ENCODE results near the gene BEST1.

DNA sequence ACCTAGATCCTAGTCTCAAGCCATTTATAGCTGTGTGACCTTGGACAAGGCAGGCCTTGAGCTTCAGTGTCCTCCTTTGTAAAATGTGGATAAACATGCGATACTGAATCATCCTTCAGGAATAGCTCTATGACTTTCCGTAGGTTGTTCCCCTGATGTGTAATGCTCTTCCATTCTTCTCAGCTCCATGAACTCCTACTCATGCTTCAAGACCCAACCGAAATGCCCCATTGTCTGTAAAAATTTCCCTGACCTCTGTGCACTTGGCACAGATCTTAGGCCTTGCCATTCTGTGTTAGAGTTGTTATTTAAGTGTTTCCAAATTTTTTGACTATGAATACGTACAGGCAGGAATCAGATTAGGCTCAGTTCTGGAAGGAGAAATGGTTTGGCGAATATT, 3.3 kb upstream of the BEST1 start:
- TF ChIP-seq, protein P1, sequence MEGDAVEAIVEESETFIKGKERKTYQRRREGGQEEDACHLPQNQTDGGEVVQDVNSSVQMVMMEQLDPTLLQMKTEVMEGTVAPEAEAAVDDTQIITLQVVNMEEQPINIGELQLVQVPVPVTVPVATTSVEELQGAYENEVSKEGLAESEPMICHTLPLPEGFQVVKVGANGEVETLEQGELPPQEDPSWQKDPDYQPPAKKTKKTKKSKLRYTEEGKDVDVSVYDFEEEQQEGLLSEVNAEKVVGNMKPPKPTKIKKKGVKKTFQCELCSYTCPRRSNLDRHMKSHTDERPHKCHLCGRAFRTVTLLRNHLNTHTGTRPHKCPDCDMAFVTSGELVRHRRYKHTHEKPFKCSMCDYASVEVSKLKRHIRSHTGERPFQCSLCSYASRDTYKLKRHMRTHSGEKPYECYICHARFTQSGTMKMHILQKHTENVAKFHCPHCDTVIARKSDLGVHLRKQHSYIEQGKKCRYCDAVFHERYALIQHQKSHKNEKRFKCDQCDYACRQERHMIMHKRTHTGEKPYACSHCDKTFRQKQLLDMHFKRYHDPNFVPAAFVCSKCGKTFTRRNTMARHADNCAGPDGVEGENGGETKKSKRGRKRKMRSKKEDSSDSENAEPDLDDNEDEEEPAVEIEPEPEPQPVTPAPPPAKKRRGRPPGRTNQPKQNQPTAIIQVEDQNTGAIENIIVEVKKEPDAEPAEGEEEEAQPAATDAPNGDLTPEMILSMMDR (IDR thresholded peaks at IDR 0.05; ENCODE audit: low read depth, low read length, poor library complexity, severe bottlenecking): no peak
- TF ChIP-seq EZH2phosphoT487 (IDR thresholded peaks at IDR 0.05; ENCODE audit: borderline replicate concordance, low read length): no peak

Data from DOHH2 (cell line).